ENCODE data around the gene TMEM178A.
"Not testable (repeated sequence)": the region's sequence is repeated elsewhere in the genome, so short reads cannot be mapped to it uniquely, and the experiment has no call there.

Gene TMEM178A

DNA sequence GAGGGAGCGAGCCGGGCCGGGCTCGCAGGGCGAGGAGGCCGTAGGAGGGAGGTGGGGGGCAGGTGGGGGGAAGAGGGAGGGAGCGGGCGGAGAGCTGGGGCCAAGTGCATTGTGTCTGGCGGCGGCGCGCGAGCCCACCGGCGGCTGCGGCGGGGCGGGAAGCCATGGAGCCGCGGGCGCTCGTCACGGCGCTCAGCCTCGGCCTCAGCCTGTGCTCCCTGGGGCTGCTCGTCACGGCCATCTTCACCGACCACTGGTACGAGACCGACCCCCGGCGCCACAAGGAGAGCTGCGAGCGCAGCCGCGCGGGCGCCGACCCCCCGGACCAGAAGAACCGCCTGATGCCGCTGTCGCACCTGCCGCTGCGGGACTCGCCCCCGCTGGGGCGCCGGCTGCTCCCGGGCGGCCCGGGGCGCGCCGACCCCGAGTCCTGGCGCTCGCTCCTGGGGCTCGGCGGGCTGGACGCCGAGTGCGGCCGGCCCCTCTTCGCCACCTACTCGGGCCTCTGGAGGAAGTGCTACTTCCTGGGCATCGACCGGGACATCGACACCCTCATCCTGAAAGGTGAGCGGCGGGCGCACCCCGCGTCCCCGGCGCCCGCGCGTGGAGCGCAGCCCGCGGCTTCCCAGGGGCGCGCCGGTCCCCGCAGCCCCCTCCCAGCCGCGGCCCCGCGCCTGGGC lies at the start of gene TMEM178A:
Gene TMEM178A (plus strand): TSS at position 107 of the 680 bp plus-strand sequence. CDS start 58 bp downstream, at position 165.
- DNase-seq, result no peak

GRCh38 chr2:39618236-39618635 lies 47.5 kb upstream of the TMEM178A start:
- no peak for DNase-seq

DNA sequence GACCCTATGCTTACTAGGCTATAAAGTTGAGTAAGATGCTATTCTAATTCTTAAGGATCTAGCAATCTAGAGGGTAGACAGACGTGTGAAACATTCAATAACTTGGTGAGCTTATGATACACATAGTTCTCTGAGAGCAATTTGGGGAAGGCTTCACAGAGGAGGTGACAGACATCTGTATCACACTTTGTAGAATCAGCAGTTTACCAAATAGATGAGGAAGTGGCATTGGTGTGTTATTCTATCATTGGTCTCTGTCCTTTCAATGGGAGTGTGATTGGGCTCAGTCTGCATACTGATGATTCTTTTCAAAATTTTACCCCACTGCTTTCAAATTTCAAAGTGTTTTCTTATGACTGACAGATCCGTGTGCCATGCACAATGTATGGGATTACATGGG lies 47.0 kb upstream of the TMEM178A start:
- no peak for DNase-seq

DNA sequence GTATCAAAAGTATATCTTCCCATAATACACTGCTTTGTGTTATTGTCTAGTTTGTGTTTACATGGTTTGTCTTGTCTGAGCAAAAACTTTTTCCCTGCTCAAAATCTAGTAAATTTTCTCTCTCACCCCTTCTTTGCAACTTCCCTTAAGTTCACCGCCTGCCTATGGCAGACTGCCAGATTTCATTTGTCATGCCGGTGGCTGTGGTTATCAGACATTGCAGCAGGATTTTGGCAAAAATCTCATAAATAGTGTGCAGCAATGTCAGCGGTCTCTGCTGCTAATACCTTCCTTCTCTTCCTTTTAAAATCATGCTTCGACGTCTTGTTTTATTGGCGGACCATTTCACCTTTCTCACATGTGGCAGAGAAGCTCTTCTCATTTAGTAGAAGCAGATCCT lies 45.6 kb upstream of the TMEM178A start:
- DNase-seq, result no peak

DNA sequence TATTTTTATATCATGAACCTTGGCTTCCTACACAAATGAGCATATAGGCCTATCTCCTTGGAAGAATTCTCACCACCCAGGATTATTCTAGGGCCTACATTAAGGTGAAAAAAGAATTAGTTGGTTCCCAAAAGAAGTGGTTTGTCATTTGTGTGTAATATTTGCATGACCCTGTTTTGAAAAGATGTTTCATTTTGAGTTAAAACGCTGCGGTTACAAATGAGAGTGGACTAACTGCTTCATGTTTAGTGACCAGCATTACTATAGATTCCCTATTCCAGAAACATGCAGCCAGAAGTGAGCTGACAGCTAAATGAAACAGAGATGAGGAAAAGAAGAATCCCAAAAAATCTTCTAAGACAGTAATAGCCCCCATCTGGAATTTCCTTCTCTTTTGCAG lies 44.1 kb upstream of the TMEM178A start:
- no peak for DNase-seq

DNA sequence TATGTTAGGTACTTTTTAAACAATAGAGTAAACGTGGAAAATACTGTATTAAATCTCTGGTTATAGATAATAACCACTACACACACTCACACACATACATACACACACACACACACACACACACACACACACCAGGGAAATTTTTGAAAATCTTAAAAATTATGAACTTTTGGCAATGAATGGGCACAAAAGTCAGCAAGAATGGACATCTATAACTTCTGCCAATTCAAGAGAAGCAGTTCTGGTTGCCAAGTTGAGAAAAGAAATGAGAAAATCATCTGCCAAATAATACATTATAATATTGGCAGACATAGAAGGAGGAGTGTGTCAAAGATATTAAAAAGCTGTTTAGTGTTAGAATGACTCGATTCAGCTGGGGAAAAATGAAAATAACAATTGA lies 42.9 kb upstream of the TMEM178A start:
- DNase-seq, result no peak

GRCh38 chr2:39623917-39624316 lies 41.8 kb upstream of the TMEM178A start:
- DNase-seq, result no peak

DNA sequence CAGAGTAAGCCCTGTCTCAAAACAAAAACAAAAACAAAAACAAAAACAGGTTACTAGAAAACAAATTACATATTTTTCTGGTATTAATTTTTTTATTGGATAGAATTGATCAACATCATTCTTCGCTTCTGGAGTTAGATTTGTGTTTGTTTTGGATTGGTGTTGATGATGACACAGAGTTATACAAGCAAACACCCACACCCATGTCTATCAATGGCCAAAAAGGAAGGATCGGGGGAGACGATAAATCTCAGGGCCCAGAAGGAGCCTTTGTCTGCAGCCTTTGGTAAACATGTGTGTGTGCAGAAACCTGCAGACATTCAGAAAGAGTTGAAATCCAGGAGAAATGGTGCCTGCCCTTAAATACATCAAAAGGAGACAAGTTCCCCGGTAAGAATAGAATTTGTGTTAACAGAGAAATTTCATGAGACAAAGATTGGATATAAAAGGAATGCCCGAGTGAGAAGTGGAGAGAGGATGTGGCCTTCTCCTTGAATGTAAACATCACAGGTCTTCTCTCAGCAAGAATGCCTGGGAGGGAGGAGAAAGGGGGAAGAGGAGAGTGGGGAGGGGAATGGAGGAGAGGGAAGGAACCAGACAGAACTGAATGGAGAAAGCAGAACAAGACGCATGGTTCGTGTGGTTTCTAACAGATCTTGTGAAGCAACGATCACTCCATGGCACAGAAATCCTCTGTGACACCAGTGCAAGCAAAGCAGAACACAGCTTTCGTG lies 40.4 kb upstream of the TMEM178A start:
- no peak for DNase-seq

DNA sequence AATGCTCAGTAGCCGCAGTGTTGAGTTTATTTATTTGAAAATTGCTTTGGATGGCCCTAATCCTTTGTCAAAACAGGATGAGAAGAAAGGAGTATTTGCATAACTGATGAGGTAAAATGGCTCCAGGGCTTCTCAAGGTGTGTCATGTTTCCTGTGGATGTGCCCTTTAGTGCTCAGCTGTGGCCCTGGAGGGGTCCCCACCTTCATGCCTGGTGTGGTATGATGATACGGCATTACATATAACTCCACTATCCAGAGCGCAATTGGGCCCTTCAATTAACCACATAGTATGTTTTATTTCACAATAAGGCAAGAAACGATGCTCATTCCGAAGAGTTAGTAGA lies 39.8 kb upstream of the TMEM178A start:
- DNase-seq, result no peak

GRCh38 chr2:39628346-39628745 lies 37.4 kb upstream of the TMEM178A start:
- not testable (repeated sequence) for DNase-seq

- no peak for DNase-seq
Observed at GRCh38 chr2:39629646-39630045, 36.1 kb upstream of the TMEM178A start.

DNA sequence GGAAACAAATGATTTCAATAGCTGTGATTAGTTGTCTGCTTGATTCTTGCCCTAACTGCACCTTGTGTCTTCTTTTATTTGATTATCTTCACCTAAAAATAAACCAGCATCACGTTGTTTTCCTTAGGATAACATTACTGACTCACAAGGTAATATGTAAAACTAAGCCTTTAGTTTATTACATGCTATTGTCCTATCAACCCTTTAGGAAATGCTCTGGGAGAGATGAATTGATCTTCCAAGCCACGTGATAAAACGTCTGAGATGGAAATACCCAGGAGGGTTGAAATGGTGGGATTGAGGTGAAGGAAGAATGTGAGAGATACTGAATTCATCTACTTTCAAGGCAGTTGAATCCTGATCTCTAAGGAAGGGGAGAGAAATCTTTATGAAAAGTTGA lies 34.5 kb upstream of the TMEM178A start:
- DNase-seq, result no peak

- no peak for DNase-seq
Observed at GRCh38 chr2:39631718-39632117, 34.0 kb upstream of the TMEM178A start.

- DNase-seq, result no peak
Observed at GRCh38 chr2:39632876-39633275, 32.8 kb upstream of the TMEM178A start.

DNA sequence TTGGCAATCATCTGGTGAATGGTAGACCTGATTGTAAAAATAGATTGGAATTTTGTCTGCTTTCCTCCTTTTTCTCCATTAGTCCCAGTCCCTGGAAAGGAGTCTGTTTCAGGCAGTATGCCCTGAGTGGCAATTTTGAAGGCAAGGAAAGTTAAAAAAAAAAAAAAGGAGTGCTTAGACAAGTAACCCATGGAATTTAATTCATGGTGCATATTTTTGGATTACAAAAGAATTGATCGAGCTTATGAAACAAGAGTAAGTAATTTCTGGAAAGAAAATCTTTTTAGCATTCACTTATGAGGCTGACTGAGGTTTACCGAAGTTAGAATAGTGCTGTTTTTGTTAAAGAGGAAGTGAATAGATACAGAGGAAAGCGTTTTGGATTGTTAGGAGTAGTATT lies 29.4 kb upstream of the TMEM178A start:
- no peak for DNase-seq

DNA sequence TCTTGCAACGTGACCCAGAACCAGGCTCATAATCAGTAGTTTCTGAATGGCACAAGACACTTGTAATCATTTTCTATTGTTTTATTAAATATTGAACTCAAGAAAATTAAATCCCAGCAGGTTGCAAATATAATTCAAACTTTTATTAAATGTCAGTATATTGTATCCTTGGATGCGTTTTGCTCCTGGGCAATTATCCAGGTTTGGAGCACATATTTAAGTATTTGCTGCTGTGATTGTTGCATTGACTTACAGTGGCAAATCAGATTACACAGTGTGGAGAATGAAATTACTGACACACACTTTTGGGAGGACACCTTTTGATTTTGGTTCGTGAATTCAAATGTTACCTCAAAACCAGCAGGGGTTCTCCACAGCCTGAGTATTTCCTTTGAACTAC lies 27.1 kb upstream of the TMEM178A start:
- no peak for DNase-seq

GRCh38 chr2:39640107-39640506 lies 25.6 kb upstream of the TMEM178A start:
- no peak for DNase-seq

- no peak for DNase-seq
Observed at GRCh38 chr2:39640681-39641080, 25.0 kb upstream of the TMEM178A start.

- DNase-seq, result no peak
Observed at GRCh38 chr2:39641635-39642034, 24.1 kb upstream of the TMEM178A start.

DNA sequence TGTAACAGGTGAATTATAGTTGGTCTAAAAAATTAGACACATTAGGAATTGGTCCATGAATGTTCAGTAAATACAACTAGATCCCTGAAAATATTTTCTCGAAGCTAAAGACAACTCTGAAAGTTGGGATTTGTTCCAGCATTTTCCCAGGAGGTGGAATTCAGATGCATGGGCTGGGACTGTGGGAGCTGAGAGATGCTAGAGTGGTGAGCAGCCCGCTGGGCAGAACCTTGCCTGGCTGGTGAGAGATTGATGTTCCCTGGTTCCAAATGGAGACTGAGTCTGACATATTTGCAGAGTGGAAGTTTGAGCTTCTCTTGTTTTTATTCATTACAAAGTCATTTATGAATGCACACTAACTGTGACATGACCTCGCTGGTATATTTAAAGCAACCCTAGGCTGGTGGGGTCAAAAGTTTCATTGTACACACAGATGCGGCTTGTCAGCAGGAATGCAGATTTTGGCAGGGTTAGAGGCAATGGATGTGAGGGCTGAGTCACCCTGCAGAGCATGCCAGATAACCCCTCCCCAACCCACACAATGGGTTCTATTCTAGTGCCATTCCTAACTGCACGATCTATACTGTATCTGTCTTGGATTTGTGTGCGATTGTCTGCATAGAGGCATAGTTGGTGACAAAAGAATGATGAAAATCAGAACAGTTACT lies 23.5 kb upstream of the TMEM178A start:
- no peak for DNase-seq

DNA sequence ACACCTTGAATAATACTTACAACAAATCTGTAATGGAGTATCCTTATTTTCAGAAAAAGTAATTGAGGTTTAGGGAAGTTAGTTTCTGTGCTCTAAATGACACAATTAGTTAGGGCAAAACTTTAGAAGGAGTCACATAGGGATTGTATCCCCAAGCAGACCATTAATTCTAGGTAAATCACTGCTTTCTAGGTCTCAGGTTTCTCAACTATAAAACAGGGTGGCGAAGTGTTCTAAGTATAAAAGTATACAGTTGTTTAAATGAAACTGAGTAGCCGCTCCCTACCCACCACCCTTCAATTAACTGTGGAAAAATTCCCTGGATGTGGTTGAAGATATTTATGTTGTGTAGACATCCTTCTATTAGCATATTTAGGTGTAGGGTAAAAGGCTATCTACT lies 19.9 kb upstream of the TMEM178A start:
- no peak for DNase-seq

DNA sequence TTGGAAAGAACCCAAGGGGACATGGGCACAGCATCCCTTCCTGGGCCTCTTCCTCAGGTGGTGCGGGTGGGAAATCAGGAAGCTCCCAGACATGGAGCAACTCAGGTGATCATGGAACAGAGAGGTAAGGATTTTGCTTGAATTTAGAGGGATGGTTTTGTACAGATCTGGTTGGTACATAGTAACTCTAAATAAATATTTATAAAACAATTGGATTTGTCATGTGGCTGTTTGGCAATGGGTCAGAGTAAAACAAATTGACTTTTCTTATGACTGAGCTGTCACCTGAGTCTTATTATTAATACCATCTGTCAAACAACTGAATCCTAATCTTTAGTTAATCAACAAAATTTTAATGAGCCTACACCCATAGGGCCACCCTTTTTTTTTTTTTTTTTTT lies 19.4 kb upstream of the TMEM178A start:
- no peak for DNase-seq

DNA sequence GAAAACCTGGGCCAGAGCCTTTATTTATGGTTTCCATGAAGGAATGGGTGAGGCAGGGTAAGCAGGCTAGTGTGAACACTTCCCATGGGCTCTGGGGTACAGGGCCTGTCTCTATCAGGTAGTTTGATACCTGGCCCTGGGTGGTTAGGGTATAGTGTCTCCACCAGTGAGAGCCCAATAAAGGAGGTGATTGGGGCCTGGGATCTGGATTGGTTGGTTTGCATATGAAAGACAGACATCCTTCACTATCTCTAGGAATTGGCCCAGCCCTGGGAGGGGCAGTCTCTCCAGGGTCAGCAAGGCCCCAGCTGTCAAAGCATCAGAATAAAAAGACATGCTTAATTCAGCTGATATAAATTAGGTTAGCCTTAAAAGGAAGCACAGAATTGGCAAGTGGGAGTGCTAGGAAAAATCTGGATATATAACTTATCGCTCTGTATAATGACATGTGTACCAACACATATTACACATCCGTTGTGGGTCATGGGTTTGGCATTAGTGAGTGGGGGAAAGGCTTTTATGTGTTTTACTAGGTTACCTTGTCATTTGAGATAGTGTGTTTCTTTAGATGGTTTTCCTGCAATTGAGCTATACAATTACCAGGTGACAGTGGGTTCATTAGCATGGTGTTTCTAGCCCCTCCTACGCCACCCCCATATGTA lies 18.5 kb upstream of the TMEM178A start:
- DNase-seq, result no peak

GRCh38 chr2:39648580-39648979 lies 17.1 kb upstream of the TMEM178A start:
- no peak for DNase-seq

Data from NCI-H187 treated with DMSO at 0.1 percent for 48 hours (cell line).